Measurements from ENCODE around the gene CFAP70.

CFAP70 gene

GRCh38 chr10:73218431-73219191, 140.1 kb downstream of the CFAP70 start:
- H3K4me3 ChIP-seq (ENCODE audit: low read depth, low read length), result no peak overlapping the region

- no peak overlapping the region for H3K4me3 ChIP-seq (ENCODE audit: low read depth, low read length)
These were observed 141.0 kb downstream of the CFAP70 start for GRCh38 chr10:73217628-73218027.

GRCh38 chr10:73215749-73216148, 142.9 kb downstream of the CFAP70 start:
- H3K4me3 ChIP-seq (ENCODE audit: low read depth, low read length), result no peak overlapping the region

- H3K4me3 ChIP-seq (ENCODE audit: low read depth, low read length), result no peak overlapping the region
These were observed 147.4 kb downstream of the CFAP70 start for GRCh38 chr10:73211106-73211811.

GRCh38 chr10:73210395-73211105, 148.1 kb downstream of the CFAP70 start:
- H3K4me3 ChIP-seq (ENCODE audit: low read depth, low read length), result no peak overlapping the region

- no peak overlapping the region for H3K4me3 ChIP-seq (ENCODE audit: low read depth, low read length)
These were observed 149.0 kb downstream of the CFAP70 start for GRCh38 chr10:73209705-73210104.

- no peak overlapping the region for H3K4me3 ChIP-seq (ENCODE audit: low read depth, low read length)
These were observed 150.8 kb downstream of the CFAP70 start for GRCh38 chr10:73207883-73208282.

- no peak overlapping the region for H3K4me3 ChIP-seq (ENCODE audit: low read depth, low read length)
These were observed 152.3 kb downstream of the CFAP70 start for GRCh38 chr10:73206385-73206784.

GRCh38 chr10:73205890-73206289, 152.8 kb downstream of the CFAP70 start:
- no peak overlapping the region for H3K4me3 ChIP-seq (ENCODE audit: low read depth, low read length)

- no peak overlapping the region for H3K4me3 ChIP-seq (ENCODE audit: low read depth, low read length)
These were observed 153.6 kb downstream of the CFAP70 start for GRCh38 chr10:73205081-73205480.
